ENCODE measurements around the gene EIF1AX.
"Not testable (repeated sequence)": the region's sequence is repeated elsewhere in the genome, so short reads cannot be mapped to it uniquely, and the experiment has no call there.

The EIF1AX gene, protein sequence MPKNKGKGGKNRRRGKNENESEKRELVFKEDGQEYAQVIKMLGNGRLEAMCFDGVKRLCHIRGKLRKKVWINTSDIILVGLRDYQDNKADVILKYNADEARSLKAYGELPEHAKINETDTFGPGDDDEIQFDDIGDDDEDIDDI

DNA sequence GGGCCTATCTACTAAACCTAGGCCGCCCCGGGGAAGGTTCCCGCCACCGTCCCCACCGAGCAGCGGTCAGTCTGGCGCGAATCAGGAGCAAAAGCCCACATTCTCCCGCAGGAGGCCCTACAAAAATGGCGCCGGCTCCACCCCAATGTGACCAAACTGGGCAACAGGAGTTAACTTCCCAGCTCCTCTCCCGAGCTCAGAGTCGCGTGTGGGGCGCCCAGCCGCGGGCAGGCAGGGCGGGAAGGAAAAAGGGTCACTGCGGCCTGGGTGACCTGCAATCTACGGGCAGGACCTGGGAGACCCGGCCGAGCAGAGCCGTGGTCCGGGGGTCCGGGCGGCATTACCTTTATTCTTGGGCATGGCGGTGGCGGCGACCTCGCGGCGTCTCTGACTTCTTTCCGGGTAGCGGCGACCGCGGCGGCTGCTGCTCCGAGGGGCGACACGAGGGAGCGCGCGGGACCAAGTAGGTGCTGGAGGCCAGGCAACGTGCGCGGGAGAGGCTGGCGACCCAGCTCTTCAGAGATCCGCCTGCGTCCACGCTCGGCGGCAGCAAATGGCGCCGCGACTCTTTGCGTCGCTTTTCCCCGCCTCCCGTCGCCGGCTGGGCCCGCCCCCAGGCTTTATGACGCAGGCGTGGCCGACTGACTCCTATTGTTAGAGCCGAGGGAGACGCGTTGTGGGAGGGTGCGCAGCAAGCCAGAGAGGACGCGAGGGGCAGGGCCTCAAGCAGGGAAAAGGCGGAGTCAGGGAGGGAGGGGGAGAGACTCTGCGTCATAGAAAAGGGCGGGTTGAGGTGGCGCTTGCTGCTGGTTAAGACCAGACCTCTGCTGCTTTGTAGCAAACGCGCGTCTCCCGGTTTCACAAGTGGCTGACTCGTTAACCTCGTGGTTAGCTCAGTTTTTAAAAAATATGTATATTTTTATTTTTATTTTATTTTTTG lies at the start of gene EIF1AX:
Gene EIF1AX, minus strand, starts transcription at position 558 of the 940 bp plus-strand sequence. Its CDS starts 198 bp downstream, at position 360.
- peak; percentile 99 for DNase-seq

DNA sequence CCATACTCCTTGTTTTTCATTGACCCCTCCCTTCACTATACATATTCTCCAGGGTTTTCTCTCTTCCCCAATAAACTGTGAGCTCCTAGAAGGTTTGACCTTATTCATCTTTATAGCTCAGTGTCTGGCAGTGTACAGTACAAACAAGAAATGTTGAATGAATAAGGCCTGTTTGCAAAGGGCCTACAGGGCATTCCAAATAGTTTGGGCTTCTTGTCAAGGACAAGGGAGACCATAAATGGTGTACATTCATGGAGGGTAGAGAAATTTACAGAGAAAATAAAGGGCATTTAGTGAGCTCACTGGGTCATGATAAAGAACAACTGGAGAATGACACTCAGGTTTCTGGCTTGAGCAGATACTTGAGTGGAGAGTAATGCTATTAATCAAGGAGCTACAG lies 47.5 kb upstream of the EIF1AX start:
- no peak for DNase-seq

DNA sequence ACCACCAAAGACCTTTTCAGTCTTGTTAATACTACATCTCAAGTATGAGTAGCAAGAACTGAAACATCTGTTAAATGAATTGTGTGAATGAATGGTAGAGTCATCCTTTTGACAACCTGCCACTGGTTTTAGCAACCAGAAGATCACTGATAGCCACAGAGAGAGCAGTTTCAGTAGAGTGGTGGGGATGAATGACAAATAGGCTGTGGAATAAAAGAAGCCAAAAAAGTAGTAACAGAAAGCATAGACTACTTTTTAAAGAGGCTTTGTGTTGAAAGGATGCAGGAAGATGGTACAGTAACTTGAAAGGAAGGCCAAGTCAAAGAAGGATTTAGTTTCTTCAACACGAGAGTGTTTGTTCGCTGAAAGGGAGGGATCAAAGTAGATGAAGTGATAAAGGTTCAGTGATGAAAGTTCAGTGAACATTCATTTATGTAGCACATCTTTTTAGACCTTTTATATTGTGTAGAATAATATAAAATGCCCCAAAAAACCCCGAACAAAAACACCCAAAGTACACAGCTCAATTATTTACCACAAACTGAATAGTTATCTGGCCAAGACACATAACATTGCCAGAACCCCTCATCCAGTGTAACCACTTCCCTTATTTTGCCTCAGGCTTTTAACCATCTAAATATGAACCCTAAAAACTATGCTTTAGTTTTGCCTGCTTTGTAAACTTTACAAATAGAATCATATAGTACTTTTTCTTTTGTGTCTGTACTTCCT lies 40.1 kb upstream of the EIF1AX start:
- no peak for DNase-seq

DNA sequence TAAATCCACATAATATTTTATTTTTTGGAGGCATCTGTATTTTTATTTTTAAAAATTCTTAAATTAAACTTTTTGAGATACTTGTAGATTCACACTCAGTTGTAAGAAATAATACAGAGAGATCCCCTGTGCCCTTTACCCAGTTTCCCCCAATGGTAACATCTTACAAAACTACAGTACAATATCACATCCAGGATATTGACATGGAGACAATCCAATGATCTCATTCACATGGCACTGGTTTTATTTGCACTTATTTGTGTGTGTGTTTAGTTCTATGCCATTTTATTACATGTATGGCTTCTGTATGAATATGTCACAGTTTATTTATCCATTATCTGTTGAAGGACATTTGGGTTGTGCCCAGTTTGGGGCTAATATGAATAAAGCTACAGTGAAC lies 35.5 kb upstream of the EIF1AX start:
- no peak for DNase-seq

DNA sequence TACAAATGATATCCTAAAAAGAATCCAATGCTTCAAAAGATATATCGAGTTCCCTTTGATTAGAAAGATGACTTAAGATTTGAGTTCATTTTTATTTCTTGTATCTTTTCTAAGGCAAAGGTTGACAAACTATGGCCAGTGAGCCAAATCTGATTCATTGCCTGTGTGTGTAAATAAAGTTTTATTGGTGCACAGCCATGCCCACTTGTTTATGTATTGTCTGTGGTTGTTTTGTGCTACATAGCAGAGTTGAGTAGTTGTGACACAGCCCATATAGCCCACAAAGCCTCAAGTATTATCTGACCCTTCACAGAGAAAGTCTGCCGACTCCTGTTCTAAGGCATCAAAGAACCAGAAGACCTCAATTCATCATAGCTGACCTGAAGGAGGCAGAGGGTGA lies 32.2 kb upstream of the EIF1AX start:
- DNase-seq: no peak

DNA sequence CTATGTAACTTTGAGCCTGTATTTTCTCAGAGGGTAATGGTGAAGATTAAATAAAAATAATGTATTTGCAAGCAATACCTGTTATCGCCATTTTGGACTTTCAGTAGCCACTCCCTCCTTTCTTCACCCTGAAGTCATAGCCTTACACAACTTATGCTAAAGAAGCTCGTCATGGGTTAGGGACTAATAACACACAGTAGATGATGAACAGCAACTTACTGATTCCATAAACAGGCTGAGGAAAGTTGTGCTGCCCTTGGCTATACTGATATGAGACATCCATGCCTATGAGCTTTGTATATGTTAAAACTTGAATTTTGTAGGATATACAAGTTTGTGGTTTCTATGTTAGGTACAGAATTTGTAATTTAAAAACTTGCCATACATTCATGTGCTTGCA lies 31.7 kb upstream of the EIF1AX start:
- DNase-seq: no peak

DNA sequence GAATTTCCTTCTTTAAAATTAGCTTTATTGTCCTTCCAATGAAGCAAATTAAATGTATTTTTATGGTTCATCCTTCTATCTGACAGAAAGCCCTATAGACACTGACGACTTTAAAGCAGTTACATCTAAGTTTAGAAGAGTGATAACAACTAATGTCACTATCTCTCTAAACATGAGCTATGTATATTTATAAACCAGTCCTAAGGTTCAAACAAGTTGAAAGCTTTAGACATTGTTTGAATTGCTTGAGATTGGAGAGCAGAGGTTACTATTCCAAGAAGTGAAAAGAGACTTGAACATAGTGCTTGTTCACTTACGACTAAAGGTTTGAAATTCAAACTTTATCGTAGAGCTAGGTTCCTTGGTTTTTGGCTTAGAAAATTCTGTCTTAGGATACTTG lies 30.2 kb upstream of the EIF1AX start:
- DNase-seq: no peak

DNA sequence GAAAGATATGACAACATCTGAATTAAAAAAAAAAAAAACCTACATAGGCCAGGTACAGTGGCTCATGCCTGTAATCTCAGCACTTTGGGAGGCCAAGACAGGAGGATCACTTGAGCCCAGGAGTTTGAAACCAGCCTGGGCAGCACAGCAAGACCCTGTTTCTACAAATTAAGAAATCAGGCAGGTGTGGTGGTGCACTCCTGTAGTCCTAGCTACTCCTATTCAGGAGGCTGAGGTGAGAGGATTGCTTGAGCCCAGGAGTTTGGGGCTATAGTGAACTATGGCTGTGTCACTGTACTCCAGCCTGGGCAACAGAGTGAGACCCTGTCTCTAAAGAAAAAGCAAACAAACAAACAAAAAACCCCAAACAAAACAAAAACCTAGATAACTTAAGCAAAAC lies 20.9 kb upstream of the EIF1AX start:
- DNase-seq: not testable (repeated sequence)

DNA sequence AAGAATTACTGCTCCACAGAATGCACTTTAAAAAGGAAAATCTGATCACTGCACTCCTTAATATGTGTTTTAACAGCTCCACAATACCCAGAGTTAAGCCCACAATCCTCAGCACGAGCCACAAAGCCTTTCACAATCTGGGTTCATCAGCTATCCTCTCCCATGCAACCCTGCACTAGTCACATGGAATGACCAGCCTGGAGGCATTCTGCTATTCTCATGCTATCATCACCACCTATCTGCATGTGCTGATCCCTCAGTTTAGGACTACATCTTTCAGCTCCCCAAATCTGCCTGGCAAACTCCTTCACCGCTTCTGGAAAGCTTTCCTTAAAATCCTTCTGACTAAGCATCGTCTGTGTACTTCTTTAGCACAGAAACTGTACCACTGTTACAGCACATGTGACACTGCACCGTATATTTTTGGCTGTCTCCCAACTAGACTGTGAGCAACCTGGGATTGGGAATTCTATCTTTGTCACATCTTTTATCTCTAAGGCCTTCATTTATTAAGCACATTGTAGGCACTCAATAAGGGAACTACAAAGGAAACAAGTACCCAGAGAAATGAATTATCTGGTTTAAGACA lies 18.3 kb upstream of the EIF1AX start:
- DNase-seq: no peak

DNA sequence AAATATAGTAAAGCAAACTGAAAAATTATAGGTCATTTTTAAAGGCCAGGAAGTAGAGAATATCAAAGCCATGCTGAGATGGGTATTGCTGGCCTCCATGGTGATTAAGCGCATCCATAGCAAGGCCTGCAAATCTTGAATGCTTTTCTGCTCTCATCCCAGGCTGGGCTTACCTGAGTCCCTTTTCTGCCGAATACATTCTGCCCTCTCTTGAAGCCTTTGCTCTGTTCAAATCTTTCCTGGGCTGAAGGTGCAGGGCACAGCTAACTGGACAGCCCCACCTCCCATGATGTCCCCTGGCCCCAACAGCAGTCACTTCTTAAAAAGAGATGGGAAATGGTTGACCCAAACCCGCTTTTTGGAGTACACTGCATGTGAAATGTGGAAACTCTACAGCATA lies 10.1 kb upstream of the EIF1AX start:
- DNase-seq: no peak

DNA sequence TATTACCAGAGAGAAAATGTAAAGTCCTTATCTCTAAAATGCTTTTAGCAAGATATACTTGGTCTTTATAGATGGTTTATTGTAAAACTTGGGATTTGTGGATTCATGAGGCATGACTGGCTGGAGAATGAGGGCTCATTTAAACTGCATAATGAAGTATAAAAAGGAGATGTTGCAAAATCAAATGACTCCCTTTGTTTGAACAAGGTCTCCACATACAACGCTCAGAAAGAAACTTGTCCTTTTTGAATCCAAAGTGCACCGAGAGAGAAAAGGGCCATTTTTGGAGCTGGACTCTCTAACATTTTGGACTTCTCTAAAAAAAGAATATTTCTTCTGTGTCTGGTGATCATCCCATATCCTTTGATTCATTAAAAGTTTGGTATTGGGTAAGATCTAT lies 7.7 kb upstream of the EIF1AX start:
- no peak for DNase-seq

DNA sequence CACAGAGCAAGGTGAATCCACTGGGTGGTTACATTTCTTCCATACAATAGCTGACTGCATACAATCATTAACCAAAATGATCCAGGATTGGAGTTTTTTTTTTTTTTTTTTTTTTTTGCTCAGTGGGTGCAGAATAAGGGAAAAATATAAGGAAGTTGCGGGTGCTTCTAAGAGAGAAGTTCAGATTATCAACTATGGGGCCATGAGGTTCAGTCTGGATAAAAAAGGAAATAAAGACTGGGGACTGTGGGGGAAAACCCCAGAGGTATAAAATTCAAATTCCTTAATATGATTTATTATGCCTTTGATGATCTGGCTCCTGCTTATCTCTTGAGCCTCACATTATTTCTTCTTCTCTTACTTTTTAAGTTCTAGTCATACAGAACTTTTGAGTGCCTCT lies 5.9 kb upstream of the EIF1AX start:
- no peak for DNase-seq

DNA sequence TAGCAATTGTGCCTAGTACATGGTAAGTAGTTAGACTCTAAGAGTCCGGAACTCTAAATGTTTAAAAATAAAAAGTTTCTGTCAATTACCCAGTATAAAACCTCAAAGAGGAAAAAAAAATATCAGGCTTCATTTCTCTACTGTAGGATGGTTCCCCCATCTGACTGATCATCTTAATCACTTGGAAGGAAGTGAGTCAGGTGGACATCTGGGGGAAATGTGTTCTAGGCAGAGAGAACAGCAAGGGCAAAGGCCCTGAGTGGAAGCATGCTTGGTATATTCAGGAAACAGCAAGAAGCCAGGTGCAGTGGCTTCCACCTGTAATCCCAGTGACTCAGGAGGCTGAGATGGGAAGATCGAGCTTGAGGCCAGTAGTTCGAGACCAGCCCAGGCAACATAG lies 2.9 kb upstream of the EIF1AX start:
- DNase-seq: no peak

DNA sequence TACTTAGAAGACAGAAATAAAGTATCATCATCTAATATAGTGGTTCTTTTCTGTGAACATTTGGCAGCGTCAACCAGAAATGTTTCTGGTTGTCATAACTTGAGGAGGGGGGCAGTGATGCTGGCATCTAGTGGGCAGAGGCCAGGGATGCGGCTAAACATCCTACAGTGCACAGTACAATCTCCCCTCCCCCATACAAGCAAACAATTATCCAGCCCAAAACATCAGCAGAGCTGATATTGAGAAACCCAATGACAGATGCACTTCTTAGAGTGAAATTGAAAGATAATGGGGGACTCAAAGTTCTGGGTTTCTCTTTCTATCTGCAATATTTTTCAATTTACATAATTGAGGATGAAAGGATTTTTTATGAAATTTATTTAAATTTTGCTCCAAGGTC lies 1.9 kb upstream of the EIF1AX start:
- DNase-seq: no peak

DNA sequence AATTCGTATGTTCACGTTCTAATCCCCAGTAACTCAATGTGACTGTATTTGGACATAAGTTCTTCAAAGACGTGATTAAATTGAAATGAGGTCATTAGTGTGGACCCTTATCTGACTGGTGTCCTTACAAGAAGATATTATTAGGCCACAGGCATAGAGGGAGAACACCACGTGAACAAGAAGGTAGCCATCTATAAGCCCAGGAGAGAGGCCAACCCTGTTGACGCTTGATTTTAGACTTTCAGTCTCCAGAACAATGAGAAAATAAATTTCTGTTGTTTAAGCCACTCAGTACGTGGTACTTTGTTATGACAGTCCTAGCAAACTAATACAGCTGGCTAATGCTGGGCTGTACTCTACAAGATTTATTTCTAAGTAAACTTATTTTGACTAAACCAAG lies 1.5 kb upstream of the EIF1AX start:
- no peak for DNase-seq

DNA sequence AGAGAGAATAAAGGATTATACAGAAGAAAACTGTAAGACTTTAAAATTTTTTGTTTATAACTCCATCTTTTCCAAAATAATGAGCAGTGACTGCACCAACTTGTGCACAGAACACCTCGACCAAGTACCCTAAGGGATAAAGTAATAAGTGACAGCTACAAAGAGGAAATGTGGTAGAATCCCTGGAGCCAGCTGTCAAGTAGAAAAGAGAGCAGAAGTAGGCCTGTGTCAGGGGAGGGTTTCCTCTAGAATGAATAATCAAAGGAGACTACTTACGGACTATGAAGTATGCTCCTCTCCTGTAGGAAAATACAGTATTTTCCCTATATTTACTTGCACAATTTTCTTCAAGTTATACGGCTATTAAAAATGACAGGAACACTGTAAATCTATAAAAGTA lies 1.2 kb downstream of the EIF1AX start:
- DNase-seq: no peak

DNA sequence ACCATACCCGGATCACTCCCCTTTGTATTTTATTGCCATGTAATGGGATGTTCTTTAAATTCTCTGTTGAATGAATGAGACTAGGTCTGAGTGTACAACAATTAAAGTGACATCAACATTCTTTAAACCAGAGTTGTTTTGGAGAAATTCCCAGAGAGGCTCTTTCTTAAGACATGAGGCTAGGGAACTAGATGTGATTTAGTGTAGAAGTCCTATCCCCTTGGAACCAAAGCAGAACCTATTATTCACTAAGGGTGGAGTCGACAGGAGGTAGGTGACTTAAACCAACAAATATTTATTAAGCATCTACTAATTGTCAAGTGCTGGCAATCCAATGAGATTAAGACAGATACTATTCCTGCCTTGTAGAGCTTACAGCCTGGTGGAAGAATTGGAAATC lies 1.7 kb downstream of the EIF1AX start:
- DNase-seq: no peak

DNA sequence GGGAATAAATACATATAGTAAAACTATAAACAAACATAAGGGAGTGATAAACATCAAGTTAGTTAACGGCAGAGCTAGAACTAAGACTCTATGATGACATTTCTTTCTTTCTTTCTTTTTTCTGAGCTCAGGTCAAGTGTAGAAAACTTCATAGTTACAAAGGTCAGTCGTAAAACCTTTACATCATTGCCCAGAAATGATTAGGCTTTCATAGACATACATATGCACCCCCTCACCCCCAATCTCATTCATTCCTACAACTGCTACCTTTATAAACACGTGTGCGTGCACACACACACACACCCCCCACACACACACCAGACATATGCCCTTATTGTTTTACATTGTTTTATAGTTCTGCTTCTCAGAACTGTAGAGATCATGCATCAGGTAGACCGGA lies 5.7 kb downstream of the EIF1AX start:
- no peak for DNase-seq

DNA sequence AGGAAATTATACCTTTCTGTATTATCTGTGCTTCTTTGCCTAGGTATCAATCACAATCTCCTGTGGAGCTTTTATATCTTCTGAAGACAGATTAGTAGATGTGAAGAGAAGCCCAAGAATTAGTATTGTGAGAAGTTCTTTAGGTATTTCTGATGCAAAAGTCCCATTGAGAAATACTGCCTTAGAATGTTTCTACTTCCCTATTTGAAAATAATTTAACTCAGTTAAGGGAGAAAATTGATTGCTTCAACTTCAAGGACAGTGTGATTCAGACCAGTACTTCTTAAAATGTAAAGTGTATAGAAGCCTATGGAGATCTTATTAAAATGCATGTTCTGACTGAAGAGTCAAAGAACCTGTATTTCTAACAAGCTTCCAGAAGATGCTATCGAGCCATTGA lies 9.0 kb downstream of the EIF1AX start:
- no peak for DNase-seq

DNA sequence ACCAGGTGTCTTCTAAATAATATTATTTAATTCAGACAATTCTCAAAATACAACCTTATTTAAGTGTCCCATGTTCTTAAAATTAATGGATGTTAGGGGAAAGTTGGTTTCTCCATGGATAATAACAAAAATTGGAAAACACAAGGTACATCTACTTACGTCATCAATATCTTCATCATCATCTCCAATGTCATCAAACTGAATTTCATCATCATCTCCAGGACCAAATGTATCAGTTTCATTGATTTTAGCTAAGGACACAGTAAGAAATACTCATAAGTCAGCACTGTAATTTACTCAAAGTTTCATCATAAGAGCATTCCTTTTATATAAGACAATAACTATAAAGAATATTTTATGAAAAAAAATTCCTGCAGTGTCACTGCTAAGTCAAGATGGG lies 11.3 kb downstream of the EIF1AX start:
- DNase-seq: no peak

DNA sequence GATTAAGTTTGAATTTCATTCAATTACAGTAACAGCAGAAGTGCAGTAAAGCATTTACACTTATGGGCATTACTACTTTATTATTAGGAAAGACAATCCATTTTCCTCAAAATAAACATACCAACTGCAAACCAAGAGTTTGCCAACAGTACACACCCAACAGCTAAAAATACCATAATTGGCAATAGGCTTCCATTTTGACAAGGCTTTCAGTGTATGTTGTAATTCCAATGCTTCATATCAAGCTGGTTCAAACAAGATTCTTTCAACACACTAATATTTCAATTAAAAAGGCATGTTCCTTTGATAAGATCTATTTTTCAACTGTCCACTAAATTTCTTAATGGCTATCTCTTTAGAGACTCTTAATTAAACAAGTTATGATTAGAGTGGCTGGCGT lies 12.1 kb downstream of the EIF1AX start:
- no peak for DNase-seq

DNA sequence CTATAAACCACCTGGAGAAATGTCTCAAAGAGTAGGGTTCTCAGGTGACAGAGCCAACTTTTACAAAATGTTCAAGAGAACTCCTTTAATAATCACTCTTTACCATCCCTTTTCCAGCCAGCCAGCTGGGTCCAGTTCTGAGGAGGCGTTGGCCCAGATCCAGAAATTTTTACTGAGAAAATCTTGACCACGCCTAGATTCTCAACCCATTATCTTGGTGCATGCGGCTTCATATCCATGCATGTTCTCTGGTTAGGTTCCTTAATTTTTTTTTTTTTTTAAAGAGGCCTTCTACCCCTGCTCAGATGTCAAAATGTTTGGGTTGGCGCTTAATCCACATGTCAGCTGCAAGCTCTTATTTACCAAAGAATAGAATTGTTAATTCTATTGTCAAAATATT lies 13.0 kb downstream of the EIF1AX start:
- no peak for DNase-seq

DNA sequence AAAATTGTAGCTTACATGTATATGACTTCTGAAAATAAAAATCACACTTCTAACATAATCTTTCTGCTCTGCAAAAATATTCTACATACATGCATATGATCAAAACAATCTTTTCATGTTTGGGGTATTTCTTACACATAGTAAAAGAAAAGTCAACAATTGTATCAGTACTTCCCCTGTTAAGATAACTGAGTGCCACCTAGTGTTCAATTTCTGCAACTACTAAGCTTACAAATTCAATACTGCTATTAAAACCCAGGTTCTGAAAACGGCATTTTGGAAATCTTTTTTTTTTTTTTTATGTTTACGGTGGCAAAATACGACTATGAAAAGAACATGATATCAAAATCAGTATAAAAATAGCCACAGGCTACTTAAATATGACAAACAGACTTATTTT lies 14.2 kb downstream of the EIF1AX start:
- DNase-seq: not testable (repeated sequence)

DNA sequence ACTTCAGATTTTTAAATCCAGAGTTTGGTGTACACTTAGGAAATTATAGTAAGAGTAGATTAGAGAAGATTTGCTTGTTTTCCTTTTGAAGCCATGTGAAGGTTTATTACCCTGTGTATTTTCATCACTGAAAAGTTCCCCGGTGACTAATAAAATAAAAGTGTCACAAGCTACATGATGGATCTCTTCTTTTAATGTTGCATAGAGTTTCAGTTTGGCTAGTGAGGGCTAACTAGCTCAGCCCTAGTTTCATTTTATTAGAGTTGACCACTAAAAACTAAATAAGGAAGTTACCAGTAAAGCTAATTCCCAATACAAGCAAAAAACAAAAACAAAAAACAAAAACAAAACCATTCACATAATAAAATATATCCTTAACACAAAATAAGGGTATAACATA lies 14.8 kb downstream of the EIF1AX start:
- not testable (repeated sequence) for DNase-seq
